BJ (cell line): Measurements from ENCODE around the gene TADA2B. TPM values are rescaled to one million over a fixed set of nuclear protein-coding genes. Genes with fewer than 3 reads are reported as not detected.
"Not testable (repeated sequence)": the region's sequence is repeated elsewhere in the genome, so short reads cannot be mapped to it uniquely, and the experiment has no call there.

Source experiments
- CTCF ChIA-PET: fragments of 350-600 bp; formaldehyde crosslinking; extraction: SDS; loops from one replicate; lab custom pipeline; 2021; ENCODE audit warnings: antibody characterized with exemption, inconsistent platforms; lab: Yijun Ruan, JAX
- POLR2A ChIA-PET: fragments of 300-600 bp; sonication (Branson Sonifier 250); formaldehyde crosslinking; extraction: SDS; loops from one replicate; lab custom pipeline; 2021; ENCODE audit warnings: antibody characterized with exemption; lab: Charles Lee
- DNase-seq: peaks from one replicate; pipeline ENCODE4 v3.0.0-alpha.2; 2011; ENCODE audit warnings: low read depth
- H3K27me3 ChIP-seq: 2 replicates; pipeline ENCODE4 v1.6.0; 2011; ENCODE audit warnings: low read length; ENCODE audit not compliant: control insufficient read depth, insufficient read depth
- H3K36me3 ChIP-seq: 2 replicates; pipeline ENCODE4 v1.5.1; 2011; ENCODE audit warnings: low read length; ENCODE audit not compliant: control insufficient read depth, insufficient read depth
- H3K4me3 ChIP-seq: 2 replicates; pipeline ENCODE4 v1.5.1; 2011; ENCODE audit warnings: low read depth, mild to moderate bottlenecking, control low read depth, low read length
- CTCF ChIP-seq: IDR thresholded peaks from 2 replicates; pipeline ENCODE4 v1.5.1; 2011; ENCODE audit warnings: low read depth, mild to moderate bottlenecking, control low read depth, inconsistent platforms, low read length, moderate library complexity; ENCODE audit not compliant: insufficient read depth
- polyA plus RNA-seq: library from polyadenylated mRNA; depleted of rRNA; stranded (reverse); fragments of >200 nt; gene quantifications from 2 replicates; pipeline ENCODE4 v1.2.3, GENCODE V29; 2011

Gene TADA2B
- polyA plus RNA-seq, 1 experiment, result 7.3 TPM

DNA sequence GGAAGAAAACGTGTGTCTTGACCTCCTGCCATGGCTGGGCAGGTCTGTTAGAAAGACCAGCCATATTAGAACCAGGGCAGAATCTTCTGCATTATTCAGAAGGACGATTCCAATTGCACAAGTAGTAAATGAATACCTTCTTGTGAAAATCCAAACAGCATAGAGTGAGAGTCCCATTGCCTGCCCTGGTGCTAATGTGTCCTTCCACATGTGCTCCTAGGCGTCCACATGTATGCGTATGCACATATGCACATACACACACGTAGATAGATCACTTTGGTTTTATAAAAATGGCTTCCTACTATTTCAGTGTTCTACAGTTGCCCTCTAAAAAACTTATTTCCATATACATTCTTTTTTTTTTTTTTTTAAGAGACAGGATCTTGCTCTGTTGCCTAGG is 34.9 kb downstream of the TADA2B start:
- POLR2A ChIA-PET, result no interaction called here

DNA sequence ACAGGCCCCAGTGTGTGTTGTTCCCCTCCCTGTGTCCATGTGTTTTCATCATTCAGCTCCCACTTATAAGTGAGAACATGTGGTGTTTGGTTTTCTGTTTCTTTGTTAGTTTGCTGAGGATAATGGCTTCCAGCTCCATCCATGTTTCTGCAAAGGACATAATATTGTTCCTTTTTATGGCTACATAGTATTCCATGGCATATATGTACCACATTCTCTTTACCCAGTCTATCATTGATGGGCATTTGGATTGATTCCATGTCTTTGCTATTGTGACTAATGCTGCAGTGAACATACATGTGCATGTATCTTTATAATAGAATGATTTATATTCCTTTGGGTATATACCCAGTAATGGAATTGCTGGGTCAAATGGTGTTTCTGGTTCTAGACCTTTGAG is 36.3 kb downstream of the TADA2B start:
- CTCF ChIA-PET, result interaction anchor here (0.9 to 1.4 kb wide), 2 partner anchors 9 to 22 kb away, joined by 3 to 4 read pairs; no protein-coding TSS in a partner anchor

More for the DNA sequence above, 34.9 kb downstream of the TADA2B start:
- DNase-seq, result no peak
- Histone ChIP-seq H3K27me3 (no peaks in the 10 kb centered on the region; the same call in none of the 2 replicates), H3K36me3 (no peaks in the 10 kb centered on the region), H3K4me3 (no peak overlapping the region)
- CTCF ChIA-PET, result interaction anchor here (1.0 to 1.4 kb wide), 2 partner anchors 7 to 23 kb away, joined by 4 read pairs; no protein-coding TSS in a partner anchor
- no peak for TF ChIP-seq CTCF

GRCh38 chr4:7079909-7080308 is 36.7 kb downstream of the TADA2B start:
- POLR2A ChIA-PET, H3K27me3 ChIP-seq, H3K36me3 ChIP-seq, H3K4me3 ChIP-seq, DNase-seq: not testable (repeated sequence)
- CTCF ChIA-PET, result interaction anchor here (0.9 to 4.3 kb wide), 3 partner anchors 9 to 106 kb away, joined by 3 to 34 read pairs (median 4); no protein-coding TSS in a partner anchor

More for the DNA sequence above, 36.3 kb downstream of the TADA2B start:
- H3K27me3 ChIP-seq, POLR2A ChIA-PET, H3K36me3 ChIP-seq, DNase-seq, H3K4me3 ChIP-seq: not testable (repeated sequence)

DNA sequence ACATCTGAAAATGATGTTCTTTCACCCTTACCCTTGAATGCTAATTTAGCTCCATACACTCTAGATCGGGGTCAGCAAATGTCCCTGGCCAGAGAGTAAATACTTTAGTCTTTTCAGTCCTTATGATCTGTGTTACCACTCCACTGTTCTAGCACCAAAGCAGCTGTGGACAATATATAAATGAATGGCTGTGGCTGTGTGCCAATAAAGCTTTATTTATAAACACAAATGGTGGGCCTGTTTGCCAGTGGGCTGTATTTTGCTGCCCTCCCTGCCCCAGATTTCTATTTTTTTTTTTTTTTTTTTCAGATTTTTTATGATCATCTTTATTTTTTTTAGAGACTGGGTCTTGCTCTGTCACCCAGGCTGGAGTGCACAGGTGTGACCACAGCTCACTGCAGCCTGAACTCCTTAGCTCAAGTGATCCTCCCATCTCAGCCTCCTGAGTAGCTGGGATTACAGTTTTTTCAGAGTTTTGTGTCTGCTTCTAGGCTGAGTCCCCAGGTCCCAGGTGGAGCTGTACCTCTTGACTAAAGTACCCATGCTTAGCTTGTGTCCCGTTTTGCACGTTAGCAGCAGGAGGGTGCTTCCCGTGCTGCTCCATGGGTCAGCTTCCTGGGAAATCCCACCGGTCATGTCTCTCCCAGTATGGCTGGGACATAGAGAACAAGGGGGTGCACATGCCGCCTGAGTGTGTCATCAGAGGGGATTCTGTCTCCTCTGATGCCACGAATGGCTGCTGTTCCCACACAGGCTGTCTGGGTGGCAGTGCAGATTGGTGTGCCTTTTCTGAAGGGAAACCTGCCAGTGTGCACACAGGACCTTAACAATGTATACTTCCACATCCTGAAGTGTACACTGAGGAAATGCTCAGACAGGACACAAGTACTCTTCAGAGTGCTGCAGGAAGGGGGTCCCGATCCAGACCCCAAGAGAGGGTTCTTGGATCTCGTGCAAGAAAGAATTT is 40.7 kb downstream of the TADA2B start:
- H3K4me3 ChIP-seq, result no peak overlapping the region
- no peaks in the 10 kb centered on the region for H3K36me3 ChIP-seq
- no peak for TF ChIP-seq CTCF
- H3K27me3 ChIP-seq, result peaks cover 12% of the 10 kb centered on the region
- CTCF ChIA-PET, result interaction anchor here (1.0 to 4.3 kb wide), 5 partner anchors 13 to 252 kb away, joined by 3 to 34 read pairs (median 4); no protein-coding TSS in a partner anchor
- POLR2A ChIA-PET, result no interaction called here
- DNase-seq, result no peak

GRCh38 chr4:7084564-7084961 is 41.4 kb downstream of the TADA2B start:
- H3K4me3 ChIP-seq, result not testable (repeated sequence)

GRCh38 chr4:7086384-7086783 is 43.2 kb downstream of the TADA2B start:
- H3K4me3 ChIP-seq, result no peak overlapping the region
- H3K27me3 ChIP-seq, result peaks cover 16% of the 10 kb centered on the region
- no peak for DNase-seq
- H3K36me3 ChIP-seq, result no peaks in the 10 kb centered on the region
- POLR2A ChIA-PET, result no interaction called here
- no peak for TF ChIP-seq CTCF
- CTCF ChIA-PET, result interaction anchor here (0.7 to 2.0 kb wide), 3 partner anchors 11 to 279 kb away, joined by 3 to 11 read pairs (median 3); no protein-coding TSS in a partner anchor

More at GRCh38 chr4:7084564-7084961, 41.4 kb downstream of the TADA2B start:
- peaks cover 14% of the 10 kb centered on the region for H3K27me3 ChIP-seq
- POLR2A ChIA-PET, H3K36me3 ChIP-seq, DNase-seq: not testable (repeated sequence)
- CTCF ChIA-PET, result interaction anchor here (1.0 to 2.0 kb wide), 4 partner anchors 13 to 251 kb away, joined by 3 to 11 read pairs (median 4); no protein-coding TSS in a partner anchor
